MM.1S (cell line): Measurements from ENCODE around the gene CRTC3.

Source experiments
- EZH2 ChIP-seq: fragments of 300-600 bp; sonication (generic); optimal IDR thresholded peaks from 2 replicates; pipeline ENCODE3; 2017; ENCODE audit warnings: low read depth, mild to moderate bottlenecking, antibody characterized with exemption, low read length, mixed read lengths
- TF ChIP-seq, protein P1 (sequence below): fragments of 300-600 bp; sonication (generic); IDR thresholded peaks from 2 replicates; pipeline ENCODE4 v1.5.1; 2016; ENCODE audit warnings: antibody characterized with exemption, low read length, mixed read lengths

DNA sequence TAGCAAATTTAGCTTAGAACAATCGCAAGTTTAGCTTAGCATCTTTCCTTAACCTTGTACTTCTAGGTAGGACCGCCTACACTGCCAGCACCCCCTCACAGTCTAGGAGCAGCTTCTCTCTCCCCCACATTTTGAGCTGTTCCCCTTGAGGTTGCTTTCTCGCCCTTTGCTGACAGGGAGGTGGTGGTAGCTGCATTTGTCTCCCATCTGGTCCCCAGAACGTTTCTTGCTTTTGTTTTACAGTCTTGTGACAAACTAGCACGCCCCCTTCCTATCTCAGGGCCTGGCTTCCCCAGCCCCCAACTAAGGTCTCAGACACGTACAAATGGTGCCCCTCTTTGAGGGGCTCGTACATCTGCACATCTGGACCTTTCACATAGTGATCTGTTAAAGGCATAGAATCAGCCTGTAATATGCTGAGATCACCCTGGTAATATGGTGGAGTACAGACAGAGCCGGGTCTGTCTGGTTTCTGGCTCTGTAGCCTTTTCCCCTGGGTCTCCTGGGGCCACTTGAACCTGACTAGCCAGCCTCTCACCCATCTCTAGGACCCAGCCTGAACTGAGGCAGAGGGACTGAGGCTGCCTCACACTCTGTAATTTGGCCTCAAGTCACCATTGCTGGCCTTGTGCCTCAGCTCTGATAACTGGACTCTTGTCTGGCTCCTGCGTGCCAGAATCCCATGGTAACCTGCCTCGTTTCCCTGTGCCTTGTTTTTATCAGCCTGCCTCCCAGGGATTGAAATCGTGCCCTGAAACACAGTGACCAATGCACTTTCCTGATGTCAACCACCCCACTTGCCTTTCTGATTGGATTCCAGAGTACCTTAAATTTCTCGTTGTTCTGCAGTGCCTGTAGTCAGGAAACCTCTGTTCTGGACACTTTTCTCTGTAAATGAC lies 27.7 kb downstream of the CRTC3 start:
- TF ChIP-seq, protein P1, sequence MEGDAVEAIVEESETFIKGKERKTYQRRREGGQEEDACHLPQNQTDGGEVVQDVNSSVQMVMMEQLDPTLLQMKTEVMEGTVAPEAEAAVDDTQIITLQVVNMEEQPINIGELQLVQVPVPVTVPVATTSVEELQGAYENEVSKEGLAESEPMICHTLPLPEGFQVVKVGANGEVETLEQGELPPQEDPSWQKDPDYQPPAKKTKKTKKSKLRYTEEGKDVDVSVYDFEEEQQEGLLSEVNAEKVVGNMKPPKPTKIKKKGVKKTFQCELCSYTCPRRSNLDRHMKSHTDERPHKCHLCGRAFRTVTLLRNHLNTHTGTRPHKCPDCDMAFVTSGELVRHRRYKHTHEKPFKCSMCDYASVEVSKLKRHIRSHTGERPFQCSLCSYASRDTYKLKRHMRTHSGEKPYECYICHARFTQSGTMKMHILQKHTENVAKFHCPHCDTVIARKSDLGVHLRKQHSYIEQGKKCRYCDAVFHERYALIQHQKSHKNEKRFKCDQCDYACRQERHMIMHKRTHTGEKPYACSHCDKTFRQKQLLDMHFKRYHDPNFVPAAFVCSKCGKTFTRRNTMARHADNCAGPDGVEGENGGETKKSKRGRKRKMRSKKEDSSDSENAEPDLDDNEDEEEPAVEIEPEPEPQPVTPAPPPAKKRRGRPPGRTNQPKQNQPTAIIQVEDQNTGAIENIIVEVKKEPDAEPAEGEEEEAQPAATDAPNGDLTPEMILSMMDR = no peak
- no peak for TF ChIP-seq EZH2
